ENCODE results near the gene S100A9.
"Not testable (repeated sequence)": the region's sequence is repeated elsewhere in the genome, so short reads cannot be mapped to it uniquely, and the experiment has no call there.

The S100A9 gene

GRCh38 chr1:153390938-153391710, 33.5 kb downstream of the S100A9 start, which contains the start of gene S100A8:
TSS of gene S100A8 (minus strand) at chr1:153391073. CDS start at chr1:153390535, 538 bp downstream.
- no peak for DNase-seq

GRCh38 chr1:153392258-153392657, 34.6 kb downstream of the S100A9 start:
- DNase-seq, result no peak

DNA sequence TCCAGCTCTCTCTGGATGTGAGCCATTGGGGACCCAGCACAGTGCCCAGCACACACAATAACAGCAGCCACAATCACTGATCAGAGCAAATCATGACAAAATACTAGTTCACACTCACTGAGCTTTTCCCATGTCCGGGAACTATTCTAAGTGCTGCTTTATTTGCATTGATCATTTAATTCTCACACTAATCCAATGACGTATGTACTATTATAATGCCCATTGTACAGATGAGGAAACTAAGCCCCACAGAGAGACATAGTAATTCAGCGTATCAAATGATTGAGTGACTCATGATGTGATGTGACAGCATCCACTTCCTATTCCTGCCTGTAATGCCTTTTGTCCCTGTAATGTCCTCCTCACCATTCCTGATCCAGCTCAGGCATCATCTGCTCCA, 35.2 kb downstream of the S100A9 start:
- no peak for DNase-seq

DNA sequence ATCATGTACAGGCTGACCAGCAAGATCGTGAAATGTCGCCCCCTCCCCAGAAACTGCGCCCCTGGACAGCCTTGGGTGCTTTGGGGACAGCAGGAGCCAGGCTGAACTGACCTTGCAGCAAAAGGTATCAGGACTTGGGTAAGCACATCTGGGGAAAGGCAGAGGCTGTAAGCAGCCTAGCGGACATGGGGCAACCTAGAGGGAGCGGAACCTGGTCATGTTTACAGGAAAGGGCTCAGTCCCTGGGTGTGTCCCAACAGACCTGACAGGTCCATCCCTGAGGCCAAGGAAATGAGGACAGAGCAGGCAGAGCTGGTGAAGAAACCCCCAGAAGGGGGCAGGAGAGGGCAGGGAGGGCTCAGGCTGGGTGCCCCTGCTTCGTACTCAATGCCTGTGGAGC, 36.3 kb downstream of the S100A9 start:
- DNase-seq, result no peak

GRCh38 chr1:153394391-153394790, 36.7 kb downstream of the S100A9 start:
- DNase-seq, result no peak

GRCh38 chr1:153395136-153395685, 37.6 kb downstream of the S100A9 start:
- DNase-seq, result no peak

GRCh38 chr1:153395776-153396175, 38.1 kb downstream of the S100A9 start:
- no peak for DNase-seq

- DNase-seq, result no peak
These were observed 38.8 kb downstream of the S100A9 start for GRCh38 chr1:153396461-153396860.

DNA sequence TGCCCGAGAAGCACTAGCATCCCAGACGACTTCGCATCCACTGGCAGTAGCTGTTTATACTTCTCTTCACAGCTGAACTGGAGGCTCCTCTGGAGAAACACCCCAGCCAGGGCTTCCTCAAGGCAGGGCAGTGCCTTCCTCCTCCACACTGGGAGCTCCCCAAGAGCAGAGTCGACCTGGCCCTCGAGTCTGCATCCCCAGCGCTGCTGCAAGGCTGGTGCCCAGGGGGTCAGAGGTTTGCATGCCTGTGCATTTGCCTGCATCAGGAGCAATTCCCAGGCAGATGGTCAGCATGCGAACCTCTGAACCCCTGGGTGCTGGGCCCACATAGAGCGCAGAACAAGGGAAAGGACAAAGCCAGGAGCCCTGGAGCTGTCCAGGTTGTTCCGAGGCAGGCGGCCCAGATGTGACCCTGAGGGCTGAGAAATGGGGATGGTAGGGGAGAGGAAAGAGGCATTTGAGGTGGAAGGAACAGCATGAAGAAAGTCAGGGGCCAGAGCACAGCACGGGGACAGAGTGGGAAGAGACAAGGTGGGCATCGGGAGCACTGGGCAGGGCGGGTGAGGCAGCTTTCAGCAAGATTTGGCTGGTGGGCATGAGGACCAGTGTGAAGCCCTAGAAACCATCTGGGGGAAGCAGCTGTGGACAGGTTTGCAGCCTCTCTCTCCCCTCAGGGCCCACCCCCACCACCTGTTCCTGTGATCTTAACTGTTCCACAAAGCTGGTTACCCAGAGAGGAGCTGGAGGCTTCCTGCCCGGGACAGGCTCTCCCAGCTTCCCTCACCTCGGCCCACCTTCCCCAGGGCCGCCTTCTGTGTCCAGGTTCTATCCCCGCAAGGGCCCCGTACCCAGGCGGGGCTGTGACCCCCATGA, 39.6 kb downstream of the S100A9 start:
- DNase-seq, result no peak

DNA sequence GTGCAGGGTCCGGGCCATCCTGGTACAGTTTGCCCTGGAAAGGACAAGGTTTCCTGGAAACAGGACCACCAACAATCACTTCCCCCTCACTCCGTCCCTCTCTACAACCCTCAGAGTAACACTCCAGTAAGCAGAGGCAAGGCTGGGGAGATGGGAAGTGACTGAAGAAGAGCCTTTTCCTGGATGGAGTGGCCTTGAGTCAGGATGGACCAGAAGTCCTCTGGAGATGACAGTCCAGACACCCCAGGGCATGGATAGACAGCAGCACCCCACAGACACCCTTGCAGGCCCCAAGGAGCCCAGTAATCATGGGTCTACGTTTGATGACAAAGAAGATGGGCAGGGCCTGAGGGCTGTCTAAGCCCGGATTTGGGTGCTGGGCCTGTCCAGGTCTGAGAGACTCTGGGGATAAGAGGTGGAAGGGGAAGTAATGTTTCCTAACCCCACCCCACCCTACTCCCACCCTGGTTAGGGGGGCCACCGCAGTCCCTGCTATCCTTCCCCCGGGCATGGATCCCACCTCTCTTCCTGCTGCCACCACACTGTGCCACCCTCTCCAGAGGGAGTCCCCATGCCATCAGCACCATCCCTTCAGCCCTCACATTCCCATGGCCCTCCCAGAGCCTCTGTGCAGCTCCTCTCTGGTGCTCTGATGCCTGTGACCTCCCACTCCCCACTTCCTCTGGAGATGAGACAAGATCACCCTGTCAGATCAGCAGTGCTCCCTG, 40.4 kb downstream of the S100A9 start:
- DNase-seq, result no peak

- DNase-seq, result no peak
These were observed 41.9 kb downstream of the S100A9 start for GRCh38 chr1:153399401-153400055.

DNA sequence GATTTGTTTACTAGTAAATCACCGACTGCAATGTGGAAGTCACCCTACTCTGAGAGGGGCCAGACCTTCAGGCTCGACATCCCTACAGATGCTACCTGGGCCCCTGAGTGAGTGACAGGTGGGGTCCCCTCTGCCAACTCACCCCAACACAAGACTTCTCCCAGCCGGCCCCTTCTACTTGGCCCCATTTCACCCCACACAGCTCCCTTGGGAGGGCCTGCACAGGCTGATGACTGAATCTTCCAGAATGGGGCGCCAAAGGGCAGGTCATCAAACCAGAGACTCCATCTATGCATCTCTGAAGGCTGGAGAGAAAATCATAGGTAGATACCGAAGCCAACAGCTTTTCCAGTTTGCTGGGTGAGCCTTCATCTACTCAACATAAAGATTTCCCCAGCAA, 42.6 kb downstream of the S100A9 start:
- DNase-seq, result no peak

- DNase-seq, result no peak
These were observed 43.8 kb downstream of the S100A9 start for GRCh38 chr1:153401461-153401860.

- DNase-seq, result no peak
These were observed 44.6 kb downstream of the S100A9 start for GRCh38 chr1:153402226-153402625.

GRCh38 chr1:153403421-153404085, 45.9 kb downstream of the S100A9 start:
- DNase-seq, result no peak

DNA sequence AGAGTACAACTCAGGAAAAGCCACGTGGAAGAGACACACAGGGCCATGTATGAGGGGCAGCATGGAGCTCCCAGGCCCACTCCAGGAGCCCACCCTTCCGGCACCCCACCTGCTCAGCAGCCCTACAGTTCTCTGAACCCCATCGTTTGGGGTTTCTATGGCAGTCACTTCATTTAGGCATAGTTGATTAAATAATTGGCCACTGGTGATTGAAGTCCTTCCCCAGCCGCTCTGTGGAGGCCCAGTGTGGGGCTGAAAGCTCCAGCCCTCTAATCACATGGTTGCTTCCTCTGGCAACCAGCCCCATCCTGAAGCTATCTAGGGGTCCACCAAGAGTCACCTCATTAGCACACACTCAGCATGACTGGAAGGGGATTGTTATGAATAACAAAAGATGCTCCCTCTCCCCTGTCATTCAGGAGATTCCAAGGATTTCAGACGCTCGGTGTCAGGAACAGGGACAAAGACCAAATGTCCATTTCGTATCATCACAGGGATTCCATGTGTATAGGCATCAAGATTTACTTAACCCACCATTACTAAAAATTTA, 46.5 kb downstream of the S100A9 start:
- no peak for DNase-seq

DNA sequence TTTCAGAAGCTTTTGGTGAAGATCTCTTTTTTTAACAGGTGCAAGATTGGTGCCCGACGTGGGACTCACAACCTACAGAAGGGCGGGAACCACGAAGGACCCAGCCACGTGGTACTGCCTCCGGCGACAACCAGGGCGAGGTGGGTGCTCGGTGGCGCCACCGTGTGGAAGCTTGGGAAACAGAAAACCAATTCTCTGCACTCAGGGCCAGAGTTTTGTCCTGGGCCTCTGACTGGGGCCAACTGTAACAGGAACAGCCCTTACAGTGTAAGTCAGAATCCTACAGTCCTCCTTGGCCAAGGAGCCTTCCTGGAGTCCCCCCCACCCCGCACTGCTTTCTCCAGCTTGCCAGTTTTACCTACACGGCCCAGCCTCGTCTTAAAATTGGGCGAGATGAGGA, 47.1 kb downstream of the S100A9 start:
- DNase-seq, result peak; percentile 16

DNA sequence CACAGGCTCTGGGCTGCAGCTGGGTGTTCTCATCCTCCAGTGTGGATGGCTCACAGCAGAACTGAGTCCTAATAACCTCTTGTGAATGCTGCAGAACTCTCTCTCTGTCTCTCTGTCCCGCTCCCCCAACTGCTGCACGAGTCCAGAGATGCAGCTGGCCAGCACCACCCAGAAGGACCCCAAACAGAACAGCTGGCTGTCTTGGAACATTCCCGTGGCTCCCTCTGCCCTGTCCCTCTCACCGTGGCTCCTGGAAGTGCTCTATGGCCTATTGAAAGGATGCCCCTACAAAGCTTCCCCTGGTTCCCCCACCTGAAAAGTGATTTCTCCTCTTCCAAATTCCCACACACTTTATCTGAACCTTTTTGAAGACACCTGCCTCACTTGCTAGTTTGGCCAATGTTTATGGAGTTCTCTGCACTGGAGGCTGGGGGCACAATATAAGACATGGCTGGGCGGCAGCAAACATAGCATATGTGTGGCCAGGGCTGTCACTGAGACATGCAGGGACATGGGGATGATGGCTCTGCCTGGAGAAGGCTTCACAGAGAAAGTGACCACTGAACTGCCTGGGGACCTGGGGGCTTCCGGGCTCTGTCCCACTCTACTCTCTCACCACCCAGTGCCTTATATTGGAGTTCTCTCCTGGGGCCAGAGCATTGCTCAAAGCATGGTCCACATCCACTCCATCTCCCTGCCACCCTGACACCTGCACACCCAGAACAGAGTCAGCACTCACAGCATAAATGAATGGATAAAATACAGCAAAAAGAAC, 48.4 kb downstream of the S100A9 start:
- DNase-seq, result not testable (repeated sequence)

GRCh38 chr1:153407274-153407673, 49.6 kb downstream of the S100A9 start:
- DNase-seq, result peak; percentile 10
